HFF-Myc (cell line): Measurements from ENCODE around the gene ST8SIA2.

Experiments
- DNase-seq: peaks from one replicate; pipeline ENCODE4 v3.0.0-alpha.2; 2011; ENCODE audit warnings: low read depth; ENCODE audit errors: extremely low read depth
- H3K4me3 ChIP-seq: replicated peaks from 2 replicates; pipeline ENCODE4 v1.5.1; 2011; ENCODE audit warnings: low read depth, mild to moderate bottlenecking, control low read depth, low read length
- TF ChIP-seq, protein P1 (sequence below): IDR thresholded peaks from 2 replicates; pipeline ENCODE4 v1.5.1; 2012; ENCODE audit warnings: mild to moderate bottlenecking, low read depth, low read length, control low read depth; ENCODE audit errors: missing control alignments

Gene ST8SIA2

DNA sequence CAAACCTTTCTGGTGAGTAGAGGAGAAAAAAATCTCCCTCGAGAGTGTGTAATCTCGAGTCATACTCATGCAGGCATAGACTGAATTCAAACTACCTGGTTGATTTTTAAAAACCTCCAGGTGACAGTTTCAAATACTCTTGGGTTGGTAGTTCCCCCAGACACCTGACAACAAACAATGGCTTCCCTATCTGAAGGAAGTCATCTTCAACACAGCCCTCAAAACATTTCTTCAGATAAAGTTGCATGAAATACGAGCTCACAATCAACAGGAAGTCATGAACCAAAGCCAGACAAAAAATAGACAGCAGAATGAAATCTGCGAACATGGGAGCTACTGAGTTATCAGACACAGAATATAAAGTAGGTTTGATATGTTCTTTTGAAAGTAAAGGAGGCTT is 112.8 kb downstream of the ST8SIA2 start:
- no peak overlapping the region for H3K4me3 ChIP-seq

DNA sequence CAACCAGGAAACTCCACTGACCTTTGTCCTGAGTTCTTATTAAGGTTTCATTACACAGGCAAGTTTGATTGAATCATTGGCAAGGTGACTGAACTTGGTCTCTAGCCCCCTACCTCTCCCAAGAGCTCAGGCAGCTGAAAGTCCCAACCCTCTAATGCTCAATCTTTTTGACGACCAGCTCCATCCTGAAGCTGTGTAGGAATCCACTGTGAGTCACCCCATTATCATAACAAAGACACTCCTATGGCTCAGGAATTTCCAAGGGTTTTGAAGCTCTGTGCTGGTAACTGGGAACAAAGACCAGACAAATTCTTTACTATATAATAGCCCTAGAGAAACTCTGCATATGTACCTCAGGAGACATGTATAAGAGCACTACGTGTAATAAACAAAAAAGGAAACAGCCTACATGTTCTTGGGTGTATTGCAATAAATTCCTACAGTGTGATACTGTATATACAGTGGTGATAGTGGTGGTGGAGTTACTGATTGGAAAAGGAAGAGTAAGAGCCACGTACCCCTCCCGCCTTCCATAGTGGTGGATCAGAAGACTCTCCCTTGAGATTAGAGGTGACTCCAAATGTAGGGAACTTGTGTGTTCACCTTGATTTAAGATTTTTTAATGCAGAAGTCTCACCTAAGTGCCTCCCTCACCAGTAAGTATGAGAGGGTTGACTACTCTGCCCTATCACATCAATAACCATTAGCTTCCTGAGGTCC is 116.6 kb downstream of the ST8SIA2 start:
- TF ChIP-seq, protein P1, sequence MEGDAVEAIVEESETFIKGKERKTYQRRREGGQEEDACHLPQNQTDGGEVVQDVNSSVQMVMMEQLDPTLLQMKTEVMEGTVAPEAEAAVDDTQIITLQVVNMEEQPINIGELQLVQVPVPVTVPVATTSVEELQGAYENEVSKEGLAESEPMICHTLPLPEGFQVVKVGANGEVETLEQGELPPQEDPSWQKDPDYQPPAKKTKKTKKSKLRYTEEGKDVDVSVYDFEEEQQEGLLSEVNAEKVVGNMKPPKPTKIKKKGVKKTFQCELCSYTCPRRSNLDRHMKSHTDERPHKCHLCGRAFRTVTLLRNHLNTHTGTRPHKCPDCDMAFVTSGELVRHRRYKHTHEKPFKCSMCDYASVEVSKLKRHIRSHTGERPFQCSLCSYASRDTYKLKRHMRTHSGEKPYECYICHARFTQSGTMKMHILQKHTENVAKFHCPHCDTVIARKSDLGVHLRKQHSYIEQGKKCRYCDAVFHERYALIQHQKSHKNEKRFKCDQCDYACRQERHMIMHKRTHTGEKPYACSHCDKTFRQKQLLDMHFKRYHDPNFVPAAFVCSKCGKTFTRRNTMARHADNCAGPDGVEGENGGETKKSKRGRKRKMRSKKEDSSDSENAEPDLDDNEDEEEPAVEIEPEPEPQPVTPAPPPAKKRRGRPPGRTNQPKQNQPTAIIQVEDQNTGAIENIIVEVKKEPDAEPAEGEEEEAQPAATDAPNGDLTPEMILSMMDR, result no peak
- H3K4me3 ChIP-seq, result no peak overlapping the region
- no peak for DNase-seq

More for the DNA sequence above, 112.8 kb downstream of the ST8SIA2 start:
- TF ChIP-seq, protein P1, result no peak
- no peak for DNase-seq
